ENCODE results near the gene HOXC13. TPM values are rescaled to one million over a fixed set of nuclear protein-coding genes. Genes with fewer than 3 reads are reported as not detected.
A peak's percentile ranks its signal among the peaks of the same experiment; 100 is the strongest.

The HOXC13 gene
- total and polyA plus RNA-seq, 2 of the 13 experiments (the other 11 are each of a cell fraction or from before 2014, with no cell fraction given): 0.07 TPM; not detected in 1

- TF ChIP-seq HOXA3 (CRISPR knock-in tag; IDR thresholded peaks at IDR 0.05) (peak; percentile 57), ZBTB49 (CRISPR knock-in tag; IDR thresholded peaks at IDR 0.05; ENCODE audit: borderline replicate concordance) (no peak), AKAP8 (CRISPR knock-in tag; IDR thresholded peaks at IDR 0.05) (no peak), KLF9 (CRISPR knock-in tag; IDR thresholded peaks at IDR 0.05; ENCODE audit: low read depth) (no peak), MTF2 (CRISPR knock-in tag; IDR thresholded peaks at IDR 0.05; ENCODE audit: borderline replicate concordance) (peak; percentile 80; the same call in 1 of the 2 replicates), ETV5 (CRISPR knock-in tag; IDR thresholded peaks at IDR 0.05; ENCODE audit: borderline replicate concordance) (no peak), ZNF605 (CRISPR knock-in tag; IDR thresholded peaks at IDR 0.05) (no peak), SRY (CRISPR knock-in tag; IDR thresholded peaks at IDR 0.05) (peak; percentile 40; the same call in 1 of the 2 replicates), SALL1 (CRISPR knock-in tag; IDR thresholded peaks at IDR 0.05) (peak; percentile 72), MXD1 (CRISPR knock-in tag; IDR thresholded peaks at IDR 0.05) (peak; percentile 66; the same call in 1 of the 2 replicates), TRAFD1 (CRISPR knock-in tag; IDR thresholded peaks at IDR 0.05; ENCODE audit: borderline replicate concordance) (no peak), ZNF331 (CRISPR knock-in tag; IDR thresholded peaks at IDR 0.05) (peak; percentile 37; the same call in 1 of the 2 replicates), HNF4G (IDR thresholded peaks at IDR 0.05; ENCODE audit: borderline replicate concordance, low read depth, low read length) (peak; percentile 70; the same call in 1 of the 2 replicates), HNF4G (CRISPR knock-in tag; IDR thresholded peaks at IDR 0.05; ENCODE audit: borderline replicate concordance, low read depth) (peak; percentile 68; the same call in 1 of the 2 replicates), ZBTB37 (CRISPR knock-in tag; IDR thresholded peaks at IDR 0.05) (no peak), NRL (CRISPR knock-in tag; IDR thresholded peaks at IDR 0.05; ENCODE audit: borderline replicate concordance) (peak; percentile 54; the same call in 1 of the 2 replicates)
Measured at GRCh38 chr12:53994264-53995001, 55.8 kb downstream of the HOXC13 start (continued).

Data from HepG2 (cell line).